ENCODE measurements around the gene CSNK1G1. TPM values are rescaled to one million over a fixed set of nuclear protein-coding genes. Genes with fewer than 3 reads are reported as not detected.
"Not testable (repeated sequence)": the region's sequence is repeated elsewhere in the genome, so short reads cannot be mapped to it uniquely, and the experiment has no call there.

Gene CSNK1G1
- total RNA-seq, 1 donor from 2014 or later, result 19.9 TPM

GRCh38 chr15:64125978-64126377 is 230.0 kb downstream of the CSNK1G1 start:
- H3K9me3 Mint-ChIP-seq, result no peaks in the 10 kb centered on the region
- H3K4me3 Mint-ChIP-seq, result no peak overlapping the region
- H3K27me3 Mint-ChIP-seq, result no peaks in the 10 kb centered on the region
- no peak overlapping the region for H3K27ac Mint-ChIP-seq
- DNase-seq (ENCODE audit: extremely low spot score, unreplicated experiment), result no peak
- H3K36me3 Mint-ChIP-seq, result peaks cover 39% of the 10 kb centered on the region
- TF ChIP-seq, protein P1, sequence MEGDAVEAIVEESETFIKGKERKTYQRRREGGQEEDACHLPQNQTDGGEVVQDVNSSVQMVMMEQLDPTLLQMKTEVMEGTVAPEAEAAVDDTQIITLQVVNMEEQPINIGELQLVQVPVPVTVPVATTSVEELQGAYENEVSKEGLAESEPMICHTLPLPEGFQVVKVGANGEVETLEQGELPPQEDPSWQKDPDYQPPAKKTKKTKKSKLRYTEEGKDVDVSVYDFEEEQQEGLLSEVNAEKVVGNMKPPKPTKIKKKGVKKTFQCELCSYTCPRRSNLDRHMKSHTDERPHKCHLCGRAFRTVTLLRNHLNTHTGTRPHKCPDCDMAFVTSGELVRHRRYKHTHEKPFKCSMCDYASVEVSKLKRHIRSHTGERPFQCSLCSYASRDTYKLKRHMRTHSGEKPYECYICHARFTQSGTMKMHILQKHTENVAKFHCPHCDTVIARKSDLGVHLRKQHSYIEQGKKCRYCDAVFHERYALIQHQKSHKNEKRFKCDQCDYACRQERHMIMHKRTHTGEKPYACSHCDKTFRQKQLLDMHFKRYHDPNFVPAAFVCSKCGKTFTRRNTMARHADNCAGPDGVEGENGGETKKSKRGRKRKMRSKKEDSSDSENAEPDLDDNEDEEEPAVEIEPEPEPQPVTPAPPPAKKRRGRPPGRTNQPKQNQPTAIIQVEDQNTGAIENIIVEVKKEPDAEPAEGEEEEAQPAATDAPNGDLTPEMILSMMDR (conservative IDR thresholded peaks at IDR 0.05), result no peak
- H3K4me1 Mint-ChIP-seq (ENCODE audit: unreplicated experiment), result no peaks in the 10 kb centered on the region

- no peak overlapping the region for H3K27ac Mint-ChIP-seq
- H3K27me3 Mint-ChIP-seq, result no peaks in the 10 kb centered on the region
- H3K4me1 Mint-ChIP-seq (ENCODE audit: unreplicated experiment), result no peaks in the 10 kb centered on the region
- TF ChIP-seq, protein P1 (conservative IDR thresholded peaks at IDR 0.05), result no peak
- no peak overlapping the region for H3K4me3 Mint-ChIP-seq
- no peaks in the 10 kb centered on the region for H3K9me3 Mint-ChIP-seq
- H3K36me3 Mint-ChIP-seq, result peaks cover 40% of the 10 kb centered on the region
- no peak for DNase-seq (ENCODE audit: extremely low spot score, unreplicated experiment)
Measured at GRCh38 chr15:64122936-64123351, 233.0 kb downstream of the CSNK1G1 start.

- no peak overlapping the region for H3K4me3 Mint-ChIP-seq
- H3K27me3 Mint-ChIP-seq, result no peaks in the 10 kb centered on the region
- DNase-seq (ENCODE audit: extremely low spot score, unreplicated experiment), result no peak
- no peak overlapping the region for H3K27ac Mint-ChIP-seq
- no peaks in the 10 kb centered on the region for H3K4me1 Mint-ChIP-seq (ENCODE audit: unreplicated experiment)
- TF ChIP-seq, protein P1 (conservative IDR thresholded peaks at IDR 0.05), result no peak
- no peaks in the 10 kb centered on the region for H3K9me3 Mint-ChIP-seq
- H3K36me3 Mint-ChIP-seq, result peaks cover 38% of the 10 kb centered on the region
Measured at GRCh38 chr15:64122444-64122843, 233.5 kb downstream of the CSNK1G1 start.

DNA sequence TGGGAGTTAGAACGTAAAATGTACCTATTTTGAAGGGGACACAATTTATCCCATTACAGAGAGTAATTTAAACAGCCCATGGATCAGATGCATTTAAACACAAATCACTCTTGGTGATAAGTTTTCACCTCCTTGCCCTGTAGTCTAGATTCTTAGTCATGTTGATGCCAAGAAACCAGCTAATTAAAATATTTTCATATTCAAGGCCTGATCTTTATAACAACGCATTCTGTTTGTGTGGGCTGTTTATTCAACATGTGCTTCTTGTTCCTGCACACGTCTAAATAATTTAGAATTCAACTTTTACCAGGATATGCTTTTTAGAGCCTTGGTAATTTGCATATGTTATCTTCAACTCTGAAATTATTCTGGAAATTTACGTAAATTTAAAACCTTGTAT is 234.4 kb downstream of the CSNK1G1 start:
- Mint-ChIP-seq H3K4me1 (ENCODE audit: unreplicated experiment) (no peaks in the 10 kb centered on the region), H3K27ac (no peak overlapping the region), H3K27me3 (no peaks in the 10 kb centered on the region), H3K36me3 (peaks cover 32% of the 10 kb centered on the region), H3K4me3 (no peak overlapping the region), H3K9me3 (no peaks in the 10 kb centered on the region)
- no peak for DNase-seq (ENCODE audit: extremely low spot score, unreplicated experiment)
- TF ChIP-seq, protein P1 (conservative IDR thresholded peaks at IDR 0.05), result no peak

DNA sequence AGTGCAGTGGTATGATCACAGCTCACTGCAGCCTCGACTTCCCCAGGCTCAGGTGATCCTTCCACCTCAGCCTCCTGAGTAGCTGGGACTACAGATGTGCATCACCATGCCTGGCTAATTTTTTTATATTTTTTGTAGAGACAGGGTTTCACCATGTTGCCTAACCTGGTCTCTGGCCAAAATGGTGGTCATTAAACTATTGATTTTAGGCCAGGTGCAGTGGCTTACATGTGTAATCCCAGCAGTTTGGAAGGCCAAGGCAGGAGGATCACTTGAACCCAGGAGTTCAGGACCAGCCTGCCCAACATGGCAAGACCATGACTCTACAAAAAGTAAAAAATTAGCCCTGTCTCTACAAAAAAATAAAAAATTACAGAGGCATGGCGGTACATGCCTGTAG is 235.7 kb downstream of the CSNK1G1 start:
- not testable (repeated sequence) for H3K27me3 Mint-ChIP-seq; H3K4me1 Mint-ChIP-seq (ENCODE audit: unreplicated experiment); H3K9me3 Mint-ChIP-seq; DNase-seq (ENCODE audit: extremely low spot score, unreplicated experiment); H3K4me3 Mint-ChIP-seq; H3K27ac Mint-ChIP-seq
- H3K36me3 Mint-ChIP-seq, result peaks cover 32% of the 10 kb centered on the region

- no peak for DNase-seq (ENCODE audit: extremely low spot score, unreplicated experiment)
- no peaks in the 10 kb centered on the region for H3K27me3 Mint-ChIP-seq
- TF ChIP-seq, protein P1 (conservative IDR thresholded peaks at IDR 0.05), result no peak
- H3K36me3 Mint-ChIP-seq, result peaks cover 24% of the 10 kb centered on the region
- H3K4me1 Mint-ChIP-seq (ENCODE audit: unreplicated experiment), result no peaks in the 10 kb centered on the region
- H3K9me3 Mint-ChIP-seq, result no peaks in the 10 kb centered on the region
- H3K27ac Mint-ChIP-seq, result no peak overlapping the region
- H3K4me3 Mint-ChIP-seq, result no peak overlapping the region
Measured at GRCh38 chr15:64117759-64118487, 238.1 kb downstream of the CSNK1G1 start.

Other genes with a start within 250 kb of the CSNK1G1 start
- 1.3 and 2.7 TPM in 2 replicates for gene SNX22, start 204.4 kb downstream of the CSNK1G1 start, total RNA-seq (ENCODE audit: low replicate concordance)
- gene PPIB, start 193.2 kb downstream of the CSNK1G1 start, total RNA-seq (ENCODE audit: low replicate concordance), result 551 and 606 TPM in 2 replicates
- 17.0 and 45.9 TPM in 2 replicates for gene PCLAF, start 25.3 kb upstream of the CSNK1G1 start, total RNA-seq (ENCODE audit: low replicate concordance)
- 21.1 and 22.4 TPM in 2 replicates for gene TRIP4, start 31.7 kb upstream of the CSNK1G1 start, total RNA-seq (ENCODE audit: low replicate concordance)
- gene ZNF609, start 104.4 kb upstream of the CSNK1G1 start, total RNA-seq (ENCODE audit: low replicate concordance), result 51.5 and 53.1 TPM in 2 replicates

Data from type B pancreatic cell (in vitro differentiated cells).